SW480 (cell line): Measurements from ENCODE around the gene SLC13A2.

Experiments used
- DNase-seq: peaks from one replicate; pipeline ENCODE4 v3.0.0-alpha.2; 2016; ENCODE audit warnings: low spot score

SLC13A2 gene

DNA sequence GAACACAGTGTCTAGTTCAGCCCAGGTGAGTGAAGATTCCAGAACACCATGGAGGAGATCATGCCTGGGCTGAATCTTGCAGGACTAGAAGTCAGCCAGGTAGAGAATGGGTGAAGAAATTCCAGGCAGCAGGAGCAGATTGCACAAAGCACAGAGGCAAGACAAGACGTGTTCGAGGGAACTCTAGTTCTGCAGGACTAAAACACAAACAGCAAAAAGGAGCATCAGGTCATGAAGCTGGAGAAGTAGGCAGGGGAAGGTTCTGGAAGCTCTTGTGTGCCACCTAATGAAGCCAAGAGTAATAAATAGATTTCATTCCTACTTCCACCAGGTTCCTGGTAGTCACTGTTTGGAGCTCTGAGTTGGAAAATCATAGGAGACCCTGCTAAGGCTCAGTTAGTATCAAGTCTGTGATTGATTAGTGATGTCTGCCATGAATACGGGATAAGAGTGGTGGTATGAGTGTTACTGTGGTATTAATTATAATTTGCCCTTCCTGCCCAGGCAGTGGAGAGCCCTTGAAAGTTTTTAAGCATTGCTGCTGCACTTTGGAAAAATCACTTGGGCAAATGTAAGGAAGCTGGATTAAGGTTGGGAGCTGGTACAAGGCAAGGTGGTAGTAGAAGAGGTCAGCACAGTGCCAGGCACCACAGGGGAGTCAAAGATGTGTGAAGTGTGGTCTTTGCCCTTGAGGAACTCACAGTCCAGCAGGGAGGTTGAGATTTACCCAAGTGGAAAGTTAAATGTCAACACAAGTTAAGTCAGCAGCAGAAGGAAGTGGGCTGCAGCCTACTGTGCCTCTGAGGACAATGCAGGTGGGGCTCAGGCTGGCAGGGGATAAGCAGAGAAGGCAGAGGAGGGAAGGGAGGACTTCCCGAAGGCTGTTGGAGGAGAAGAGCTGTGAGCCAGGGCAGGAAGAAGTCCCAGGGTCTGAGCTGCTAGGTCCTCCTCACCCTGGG is 19.2 kb downstream of the SLC13A2 start:
- DNase-seq = peak; percentile 36

DNA sequence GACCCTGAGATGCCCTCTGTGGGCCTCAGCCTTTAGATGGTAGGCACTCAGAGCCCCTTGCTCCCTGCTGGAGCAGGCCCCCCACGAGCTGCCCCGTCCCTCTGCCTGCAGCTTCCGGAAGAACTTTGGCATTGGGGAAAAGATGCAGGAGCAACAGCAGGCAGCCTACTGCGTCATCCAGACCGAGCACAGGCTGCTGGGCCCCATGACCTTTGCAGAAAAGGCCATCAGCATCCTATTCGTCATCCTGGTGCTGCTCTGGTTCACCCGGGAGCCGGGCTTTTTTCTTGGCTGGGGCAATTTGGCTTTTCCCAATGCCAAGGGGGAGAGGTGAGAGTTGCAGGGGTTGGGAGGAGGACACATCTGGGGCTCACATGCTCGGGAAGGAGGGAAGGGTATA is 20.0 kb downstream of the SLC13A2 start:
- DNase-seq = no peak

DNA sequence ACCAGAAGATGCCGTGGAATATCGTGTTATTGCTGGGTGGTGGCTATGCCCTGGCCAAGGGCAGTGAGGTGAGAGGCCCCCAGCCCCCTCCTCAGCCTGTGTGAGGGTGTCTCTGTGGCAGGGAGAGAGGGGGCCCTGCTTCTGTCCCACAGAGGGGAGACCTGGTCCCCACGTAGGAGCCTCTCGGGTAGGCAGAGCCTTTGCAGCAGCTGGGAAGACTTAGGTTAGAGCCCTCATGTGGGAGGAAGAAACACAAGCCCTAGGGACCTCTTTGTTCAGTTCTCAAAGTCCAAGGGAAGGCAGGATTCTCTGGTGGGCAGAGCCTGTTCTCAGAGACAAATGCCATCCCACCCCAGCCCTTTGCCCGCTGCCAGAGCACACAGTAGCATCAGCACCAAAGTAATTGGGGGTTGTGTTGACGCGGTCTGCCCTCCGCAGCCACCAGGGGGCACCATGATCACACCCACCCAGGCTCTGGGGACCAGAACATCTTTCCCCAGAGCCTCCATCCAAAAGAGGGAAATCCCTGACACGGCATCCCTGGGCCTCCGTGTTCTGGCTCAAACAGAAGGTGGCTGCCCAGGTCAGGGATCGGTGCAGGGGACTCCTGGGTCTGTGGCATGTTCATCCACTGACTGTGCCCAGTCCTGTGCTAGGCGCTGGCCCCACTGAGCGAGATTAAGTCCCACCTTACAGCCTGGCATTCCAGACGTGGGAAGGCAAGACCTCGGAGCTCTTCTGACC is 21.2 kb downstream of the SLC13A2 start:
- DNase-seq = peak; percentile 61

DNA sequence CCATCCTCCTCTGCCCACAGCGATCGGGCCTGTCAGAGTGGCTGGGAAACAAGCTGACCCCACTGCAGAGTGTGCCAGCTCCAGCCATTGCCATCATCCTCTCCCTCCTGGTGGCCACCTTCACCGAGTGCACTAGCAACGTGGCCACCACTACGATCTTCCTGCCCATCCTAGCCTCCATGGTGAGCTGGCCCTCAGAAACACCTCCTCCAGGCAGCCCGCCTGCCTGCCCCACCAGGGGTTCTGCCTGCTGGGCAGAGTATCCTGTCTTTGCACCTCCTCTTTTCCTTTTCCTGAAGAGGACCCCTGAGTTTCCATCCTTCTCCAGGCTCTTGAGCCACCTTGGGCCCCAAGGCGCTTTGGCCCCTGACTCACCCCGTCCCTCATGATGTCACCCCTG is 22.2 kb downstream of the SLC13A2 start:
- DNase-seq = no peak

DNA sequence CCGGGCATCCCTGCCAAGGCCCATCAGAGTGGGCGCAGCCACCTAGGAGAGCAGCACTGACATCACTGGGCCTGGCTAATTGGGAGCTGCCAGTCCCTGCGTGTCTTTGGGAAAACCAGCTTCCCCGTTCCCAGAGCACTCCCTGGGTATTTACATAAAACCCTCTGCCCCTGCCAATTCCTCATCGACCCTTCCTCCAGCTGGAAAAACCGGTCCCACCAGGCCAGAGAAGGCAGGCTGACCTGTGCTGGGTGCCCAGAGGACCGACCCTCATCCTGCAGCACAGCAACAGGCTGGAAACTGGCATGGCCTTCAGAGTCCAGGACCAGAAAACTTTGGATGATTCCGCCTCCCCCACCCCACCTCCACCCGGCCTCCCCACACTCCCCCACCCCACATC is 24.5 kb downstream of the SLC13A2 start:
- DNase-seq = no peak

DNA sequence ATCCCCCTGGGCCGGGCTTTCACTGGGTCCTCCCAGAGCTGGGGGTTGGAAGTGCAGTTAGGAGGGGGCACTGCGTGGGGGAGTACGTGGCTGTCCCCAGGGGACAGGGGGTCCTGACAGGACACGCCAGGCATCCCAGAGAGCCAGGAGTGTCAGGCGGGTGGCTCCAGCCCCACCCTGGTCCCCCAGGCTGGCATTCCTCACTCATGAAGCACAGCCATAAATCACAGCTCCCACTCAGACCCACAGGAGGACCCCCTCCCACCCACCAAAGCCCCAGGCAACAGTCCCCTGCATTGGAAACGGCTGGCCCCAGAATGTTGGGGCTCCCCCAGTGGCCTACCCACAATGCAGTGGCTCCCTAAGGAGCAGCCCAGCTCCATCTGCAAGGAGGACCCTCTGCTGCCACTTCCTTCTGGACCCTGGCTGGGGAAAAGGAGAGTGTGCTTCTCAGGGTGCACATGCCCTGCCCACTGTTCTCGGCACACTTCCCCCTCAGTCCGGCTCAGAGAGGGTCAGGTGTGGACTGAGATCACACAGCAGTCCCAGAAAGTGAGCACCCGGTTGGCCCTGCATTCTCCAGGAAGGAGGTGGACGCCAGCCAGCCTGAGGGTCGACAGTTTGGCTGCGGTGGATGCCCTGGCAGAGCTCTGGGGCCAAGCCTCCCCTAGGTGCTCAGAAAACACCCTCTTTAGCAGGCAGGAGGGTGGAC is 25.4 kb downstream of the SLC13A2 start:
- no peak for DNase-seq

DNA sequence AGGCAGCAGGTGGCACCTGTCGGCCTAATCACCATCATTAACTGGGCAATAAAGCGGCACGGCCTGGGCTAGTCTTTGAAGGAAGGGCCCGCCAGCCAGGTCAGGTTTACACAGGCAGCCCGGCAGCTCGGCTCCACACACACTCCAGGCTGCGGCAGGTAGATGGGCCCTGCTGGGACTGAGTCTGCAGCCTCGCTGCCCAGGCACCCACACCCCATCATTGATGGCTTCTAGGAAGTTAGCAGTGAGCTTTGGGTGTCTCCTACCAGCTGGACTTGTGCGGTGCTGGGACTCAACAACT is 25.9 kb downstream of the SLC13A2 start:
- DNase-seq = no peak

DNA sequence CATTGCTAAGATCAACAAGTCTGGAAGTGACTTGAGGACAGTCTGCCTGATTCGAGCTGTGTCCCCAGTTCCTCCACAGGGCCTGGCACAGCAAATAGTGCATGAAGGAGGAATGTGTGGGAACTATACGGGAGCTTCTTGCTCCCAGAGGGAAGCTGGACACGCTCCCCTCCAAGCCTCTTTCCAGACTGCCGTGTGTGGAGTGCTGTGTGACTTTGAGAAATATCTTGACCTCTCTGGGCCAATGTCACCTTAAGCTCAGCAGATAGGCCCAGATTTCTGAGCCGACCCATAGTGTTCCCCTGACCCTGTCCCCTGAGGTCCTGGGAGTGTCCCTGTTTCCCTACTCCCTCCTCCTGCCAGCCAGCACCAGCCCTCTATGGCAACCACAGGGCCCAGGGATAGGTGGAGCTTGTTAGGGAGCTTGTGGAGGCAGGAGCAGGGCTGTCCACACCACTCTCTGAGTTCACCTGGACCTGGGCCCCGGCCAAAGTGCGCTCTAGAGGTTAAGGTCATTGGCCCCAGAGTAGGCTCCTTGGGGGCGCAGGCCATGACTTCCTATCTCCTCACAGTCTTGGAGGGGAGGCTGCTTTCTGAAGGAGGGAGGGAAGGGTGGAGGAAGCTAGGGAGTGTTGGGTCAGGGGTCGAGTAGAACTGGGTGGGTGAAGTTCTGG is 26.4 kb downstream of the SLC13A2 start:
- DNase-seq = no peak

DNA sequence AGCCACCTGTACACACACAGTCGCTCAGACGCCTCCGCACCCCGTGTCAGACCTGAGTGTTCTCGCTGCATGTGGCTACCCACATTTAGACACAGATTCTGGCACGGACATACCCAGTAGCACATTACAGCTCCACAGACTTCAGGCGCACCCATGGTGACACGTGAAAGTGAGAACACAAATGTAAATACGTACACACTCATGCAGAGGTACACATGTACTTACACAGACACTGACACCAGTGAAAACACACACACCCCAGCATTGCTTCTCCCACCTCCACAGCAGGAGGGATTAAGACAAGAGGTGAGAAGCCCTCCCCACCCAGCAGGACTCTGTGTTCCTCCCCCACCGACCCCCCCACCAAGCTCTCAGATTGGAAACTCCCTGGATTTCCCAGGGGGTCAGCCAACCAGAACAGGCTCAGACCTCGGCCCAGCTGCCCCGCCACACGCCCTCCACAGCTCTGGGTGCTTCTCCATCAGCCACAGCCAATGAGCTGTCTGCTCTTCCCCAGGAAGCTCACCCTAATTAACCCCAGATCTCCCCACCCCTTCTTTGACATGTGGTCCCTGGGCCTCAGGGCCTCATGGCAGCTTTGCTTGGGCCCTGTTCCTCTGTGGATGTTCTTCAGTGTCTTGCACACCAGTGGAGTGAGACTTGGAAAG is 27.4 kb downstream of the SLC13A2 start:
- no peak for DNase-seq

DNA sequence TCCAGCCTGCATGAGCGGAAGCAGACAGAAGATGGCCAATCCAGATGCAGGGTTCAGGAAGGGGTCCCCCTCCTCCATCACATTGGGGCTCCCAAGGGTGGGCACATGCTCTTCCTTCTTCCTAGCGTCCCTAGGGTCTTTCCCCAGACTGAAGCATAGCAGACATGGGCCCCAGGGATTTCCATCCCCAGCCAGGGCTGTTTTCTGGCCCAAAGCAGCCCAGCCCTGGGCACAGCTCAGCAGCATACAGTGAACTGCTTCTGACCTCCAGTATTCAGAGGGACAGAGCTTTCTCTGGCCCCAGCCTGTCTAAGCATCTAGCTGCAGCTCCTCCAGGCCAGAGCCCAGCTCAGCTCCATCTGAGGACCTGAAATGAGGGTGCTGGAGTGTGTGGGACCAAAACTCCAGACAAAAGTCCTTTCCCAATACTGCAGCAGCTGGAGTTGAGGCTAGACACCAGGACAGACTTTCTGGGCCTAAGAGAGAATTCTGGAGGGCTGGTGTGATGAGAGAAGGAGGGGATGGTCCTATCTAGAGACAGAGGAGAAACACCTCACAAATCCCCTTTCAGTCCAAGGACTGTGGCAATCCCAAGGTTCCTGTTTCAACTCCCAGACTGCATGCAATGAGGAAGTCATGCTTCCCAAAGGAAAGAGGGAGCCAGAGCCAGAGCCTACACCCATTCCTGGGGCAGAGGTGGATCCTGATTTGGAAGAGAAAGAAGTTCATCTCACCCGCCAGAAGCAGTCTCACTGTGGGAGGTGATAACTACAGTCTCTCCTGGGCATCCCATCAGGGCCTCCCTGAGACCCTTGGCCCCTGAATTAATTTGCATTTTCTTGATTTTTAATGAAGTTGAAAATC is 28.2 kb downstream of the SLC13A2 start:
- DNase-seq = no peak

DNA sequence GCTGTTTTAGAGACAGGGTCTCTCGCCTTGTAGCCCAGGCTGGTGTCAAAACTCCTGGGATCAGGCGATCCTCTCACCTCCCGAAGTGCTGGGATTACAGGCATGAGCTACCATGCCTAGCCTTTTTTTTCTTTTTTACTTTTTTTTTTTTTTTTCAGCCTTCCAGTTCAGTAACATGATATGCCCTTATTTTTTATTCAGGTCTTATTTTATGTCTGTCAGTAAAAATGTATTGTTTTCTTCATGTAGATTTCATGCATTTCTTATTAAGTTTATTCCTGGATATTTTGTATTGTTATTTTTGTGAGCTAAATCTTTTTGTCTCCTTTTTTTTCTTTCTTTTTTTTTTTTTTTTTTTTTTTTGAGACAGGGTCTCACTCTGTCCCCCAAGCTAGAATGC is 30.0 kb downstream of the SLC13A2 start:
- no peak for DNase-seq

DNA sequence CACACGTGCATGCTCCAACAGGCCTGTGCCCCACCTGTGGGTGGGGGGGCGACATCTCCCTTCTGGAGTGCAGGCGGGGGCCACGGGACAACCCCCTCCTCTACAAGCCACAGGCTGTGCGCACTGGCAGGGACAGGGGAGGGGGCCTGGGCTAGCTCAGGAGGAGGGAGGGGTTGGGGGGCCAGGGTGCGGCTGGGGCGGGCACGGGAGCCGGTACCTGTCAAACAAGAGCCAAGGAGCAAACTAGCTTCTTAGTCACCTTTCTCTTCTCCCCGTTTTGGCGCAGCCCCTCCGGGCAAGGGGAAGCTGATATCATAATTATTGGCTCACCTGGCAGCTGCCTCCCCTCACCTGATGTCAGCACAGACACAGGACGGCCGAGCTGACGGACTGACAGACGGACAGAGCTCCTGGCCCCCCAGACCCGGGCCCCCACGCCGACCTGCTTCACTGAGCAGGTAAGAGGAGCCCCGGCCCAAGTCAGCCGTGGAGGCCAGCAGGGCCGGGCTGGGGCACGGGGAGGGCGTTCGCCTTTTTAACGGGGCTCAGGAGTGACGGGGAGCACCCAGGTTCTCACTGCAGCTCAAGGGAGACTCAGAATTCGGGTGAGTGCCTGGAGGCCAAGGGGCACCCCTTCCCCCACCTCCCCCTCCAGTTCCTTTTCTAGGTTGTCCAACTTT is 32.7 kb downstream of the SLC13A2 start, which contains the start of gene FOXN1:
Gene FOXN1 (plus strand): TSS at position 363 of the 680 bp plus-strand sequence. CDS start 17,622 bp downstream, outside the sequence.
- no peak for DNase-seq

DNA sequence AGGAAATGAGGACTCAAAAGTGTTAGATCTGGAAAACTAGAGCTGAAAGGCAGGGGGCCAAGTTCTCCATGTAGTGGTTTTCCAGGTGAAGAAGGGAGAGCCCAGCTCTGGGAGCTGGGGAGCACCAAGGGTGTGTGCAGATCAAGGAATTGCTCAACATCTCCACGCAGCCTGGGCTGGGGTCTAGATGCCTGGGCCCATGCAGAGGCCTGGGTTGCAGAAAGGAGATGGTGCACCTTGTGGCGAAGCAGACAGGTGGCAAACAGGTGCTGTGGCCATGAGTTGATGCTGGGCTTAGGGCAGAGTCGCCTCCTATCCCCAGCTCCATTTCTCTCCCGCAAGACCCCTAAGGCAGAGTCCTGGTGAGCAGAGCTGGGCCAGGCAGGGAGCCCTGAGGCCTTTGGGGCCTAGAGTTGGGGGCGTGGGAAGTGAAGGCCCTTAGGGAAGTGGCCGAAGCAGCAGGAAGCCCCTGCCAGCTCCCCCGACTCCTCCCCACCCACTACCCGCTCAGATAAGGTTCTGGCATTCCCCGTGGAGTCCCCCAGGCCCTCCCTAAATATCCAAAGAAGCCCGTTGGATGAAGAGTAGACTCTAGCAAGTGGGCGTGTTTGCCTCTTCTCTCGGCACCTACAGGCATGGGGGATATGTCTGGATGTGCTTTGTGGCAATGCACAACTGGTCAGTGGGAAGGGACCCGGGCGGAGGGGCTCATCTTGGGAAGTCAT is 33.5 kb downstream of the SLC13A2 start:
- no peak for DNase-seq

DNA sequence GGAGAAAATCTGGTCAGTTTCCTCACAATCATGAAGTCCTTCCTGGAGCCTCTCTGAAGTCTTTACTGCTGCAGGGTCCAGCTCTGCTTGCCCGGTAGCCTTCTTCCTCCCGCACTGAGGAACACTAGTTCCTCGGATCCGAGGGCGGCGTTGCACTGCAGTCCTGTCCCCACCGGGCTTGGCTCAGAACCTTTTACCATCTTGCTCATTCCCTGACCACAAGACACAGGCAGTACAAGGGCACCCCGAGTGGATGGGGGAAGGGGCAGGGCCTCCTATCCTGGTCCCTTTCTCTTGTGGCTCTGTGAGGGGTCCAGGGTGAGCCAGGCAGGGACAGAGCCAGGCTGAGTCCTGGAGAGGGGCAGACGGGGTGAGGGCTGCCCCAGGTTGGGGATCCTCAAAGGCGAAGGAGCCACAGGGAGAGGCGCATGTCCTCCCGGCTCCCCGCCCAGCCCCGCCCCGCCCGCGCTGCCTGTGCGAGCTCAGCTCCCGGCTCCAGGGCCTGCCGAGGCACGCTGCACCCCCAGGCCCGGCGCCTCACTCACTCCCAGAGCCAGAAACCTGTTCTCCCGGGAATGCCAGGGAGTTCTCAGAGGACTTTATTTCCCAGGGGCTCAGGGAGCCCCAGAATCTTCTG is 34.2 kb downstream of the SLC13A2 start:
- no peak for DNase-seq

DNA sequence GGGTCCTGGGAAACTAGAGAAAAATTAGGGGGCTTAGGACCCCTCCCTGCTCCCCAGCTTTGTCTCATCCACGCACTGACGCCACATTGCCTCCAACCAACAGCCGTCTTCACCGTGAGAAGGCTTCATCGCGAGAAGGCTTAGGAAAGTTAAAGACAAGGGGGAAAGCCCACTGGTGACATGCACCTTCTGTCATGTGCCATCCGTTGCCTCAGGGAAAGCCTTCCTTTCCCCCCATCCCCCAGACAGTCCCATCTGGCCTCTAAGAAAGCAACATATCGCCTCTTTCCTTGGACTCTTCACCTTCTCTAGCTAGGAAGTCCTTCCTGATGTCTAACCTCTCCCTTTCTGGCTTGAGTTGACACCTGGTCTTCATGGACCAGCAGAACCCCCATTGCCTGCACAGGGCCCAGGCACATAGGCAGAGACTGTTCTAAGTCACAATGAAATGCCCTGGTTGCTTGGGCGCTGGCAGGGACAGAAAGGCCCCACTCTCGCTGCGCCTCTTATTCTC is 34.8 kb downstream of the SLC13A2 start:
- DNase-seq = no peak

DNA sequence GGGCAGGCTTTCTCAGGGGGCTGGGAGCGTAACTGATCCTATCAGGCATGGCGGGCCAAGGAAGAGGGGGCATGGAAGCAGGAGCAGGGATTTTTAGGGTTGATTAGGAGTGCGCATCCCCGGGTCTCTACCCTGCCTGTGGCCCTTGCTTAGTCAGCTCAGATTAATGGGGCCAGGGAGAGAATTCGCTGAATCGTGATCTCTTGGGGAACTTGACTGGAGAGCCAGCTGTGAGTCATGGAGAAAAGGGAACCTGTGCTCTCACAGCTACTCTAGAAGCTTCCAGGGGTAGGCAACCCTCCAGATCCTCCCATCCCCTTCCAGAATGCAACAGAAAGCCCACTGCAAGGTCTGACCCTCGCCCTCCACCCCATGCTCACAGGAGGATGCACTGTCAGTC is 36.3 kb downstream of the SLC13A2 start:
- DNase-seq = no peak

DNA sequence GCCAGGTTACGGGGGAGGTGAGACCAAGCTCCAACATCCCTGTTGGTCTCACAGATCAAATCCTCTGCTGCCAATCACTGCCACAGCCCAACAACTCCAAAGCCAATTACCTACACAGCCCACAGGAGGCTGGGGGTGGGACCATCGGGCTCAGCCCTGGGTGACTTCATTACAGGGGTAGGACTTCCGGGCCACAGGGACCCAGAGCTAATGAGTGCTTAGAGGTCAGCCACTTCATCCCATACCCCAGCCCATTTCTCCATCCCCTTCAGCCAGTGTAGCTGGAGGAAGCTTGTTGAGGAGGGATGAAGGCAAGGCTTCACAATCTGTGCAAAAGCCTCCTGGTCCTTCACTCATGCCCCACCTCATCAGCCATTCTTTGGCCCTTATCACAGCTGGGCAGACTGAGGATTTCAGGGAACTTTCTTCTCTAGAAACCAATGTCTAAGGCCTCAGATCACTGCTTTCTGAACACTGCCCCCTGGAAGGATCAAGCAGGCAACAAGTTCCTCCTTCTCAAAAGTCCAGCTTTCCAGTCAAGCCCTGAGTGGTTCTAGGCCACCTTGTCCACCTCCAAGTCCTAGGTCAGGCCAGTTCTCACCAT is 38.5 kb downstream of the SLC13A2 start:
- DNase-seq = no peak

DNA sequence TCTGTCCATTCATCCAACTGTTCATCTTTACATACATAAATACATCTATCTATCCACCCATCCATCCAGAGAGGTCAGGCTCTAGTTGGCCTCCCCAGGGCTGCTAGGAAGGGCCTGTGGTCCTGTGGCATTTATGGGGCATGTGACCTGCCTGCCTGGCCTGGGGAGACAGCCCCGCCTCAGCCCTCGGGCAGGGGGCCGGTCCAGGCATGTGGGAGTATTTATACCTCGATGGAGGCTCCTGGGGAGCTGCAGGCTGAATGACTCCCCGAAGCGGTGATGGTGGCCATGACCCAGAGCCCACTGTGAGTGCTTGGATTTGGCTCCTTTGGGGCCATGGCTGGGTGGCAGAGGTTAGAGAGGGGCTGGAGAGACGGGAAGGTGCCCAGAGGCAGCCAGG is 40.0 kb downstream of the SLC13A2 start:
- no peak for DNase-seq
